Amniotic stem cell (primary cell): ENCODE results near the gene GTF3C1.
"Not testable (repeated sequence)": the region's sequence is repeated elsewhere in the genome, so short reads cannot be mapped to it uniquely, and the experiment has no call there.

Experiments
- DNase-seq: peaks from one replicate; lab custom pipeline; 2025; lab: John Stamatoyannopoulos, UW

Gene GTF3C1

GRCh38 chr16:27462200-27462845 lies 87.4 kb downstream of the GTF3C1 start:
- DNase-seq = no peak

GRCh38 chr16:27461483-27462171 lies 88.1 kb downstream of the GTF3C1 start:
- no peak for DNase-seq

GRCh38 chr16:27460663-27461482 lies 88.8 kb downstream of the GTF3C1 start:
- no peak for DNase-seq

- DNase-seq = no peak
These were observed 89.5 kb downstream of the GTF3C1 start for GRCh38 chr16:27460213-27460612.

- DNase-seq = no peak
These were observed 90.6 kb downstream of the GTF3C1 start for GRCh38 chr16:27458987-27459688.

- no peak for DNase-seq
These were observed 91.5 kb downstream of the GTF3C1 start for GRCh38 chr16:27458258-27458657.

GRCh38 chr16:27457605-27457900 lies 92.2 kb downstream of the GTF3C1 start:
- not testable (repeated sequence) for DNase-seq

GRCh38 chr16:27455700-27456099 lies 94.0 kb downstream of the GTF3C1 start:
- DNase-seq = no peak

- DNase-seq = no peak
These were observed 96.3 kb downstream of the GTF3C1 start for GRCh38 chr16:27453494-27453825.

GRCh38 chr16:27452569-27453493 lies 96.9 kb downstream of the GTF3C1 start:
- DNase-seq = no peak

GRCh38 chr16:27450196-27450549 lies 99.5 kb downstream of the GTF3C1 start:
- no peak for DNase-seq

GRCh38 chr16:27449434-27450195 lies 100.1 kb downstream of the GTF3C1 start:
- DNase-seq = no peak

- DNase-seq = no peak
These were observed 100.9 kb downstream of the GTF3C1 start for GRCh38 chr16:27448532-27449433.

- DNase-seq = no peak
These were observed 102.4 kb downstream of the GTF3C1 start for GRCh38 chr16:27447301-27447700.

- DNase-seq = no peak
These were observed 103.0 kb downstream of the GTF3C1 start for GRCh38 chr16:27446721-27447120.

GRCh38 chr16:27445502-27446175 lies 104.1 kb downstream of the GTF3C1 start:
- DNase-seq = no peak

GRCh38 chr16:27444470-27444869 lies 105.2 kb downstream of the GTF3C1 start:
- no peak for DNase-seq

- DNase-seq = no peak
These were observed 105.7 kb downstream of the GTF3C1 start for GRCh38 chr16:27444015-27444414.

GRCh38 chr16:27441998-27442397 lies 107.7 kb downstream of the GTF3C1 start:
- DNase-seq = no peak
